GM12891 (cell line): ENCODE results near the gene PIM3.

ENCODE experiments used
- POLR2A ChIP-seq: IDR thresholded peaks from 2 replicates; pipeline ENCODE4 v1.6.1; 2011; ENCODE audit warnings: low read depth, low read length, control low read depth
- TAF1 ChIP-seq: IDR thresholded peaks from 2 replicates; pipeline ENCODE4 v1.6.1; 2011; ENCODE audit warnings: low read depth, low read length, control low read depth

DNA sequence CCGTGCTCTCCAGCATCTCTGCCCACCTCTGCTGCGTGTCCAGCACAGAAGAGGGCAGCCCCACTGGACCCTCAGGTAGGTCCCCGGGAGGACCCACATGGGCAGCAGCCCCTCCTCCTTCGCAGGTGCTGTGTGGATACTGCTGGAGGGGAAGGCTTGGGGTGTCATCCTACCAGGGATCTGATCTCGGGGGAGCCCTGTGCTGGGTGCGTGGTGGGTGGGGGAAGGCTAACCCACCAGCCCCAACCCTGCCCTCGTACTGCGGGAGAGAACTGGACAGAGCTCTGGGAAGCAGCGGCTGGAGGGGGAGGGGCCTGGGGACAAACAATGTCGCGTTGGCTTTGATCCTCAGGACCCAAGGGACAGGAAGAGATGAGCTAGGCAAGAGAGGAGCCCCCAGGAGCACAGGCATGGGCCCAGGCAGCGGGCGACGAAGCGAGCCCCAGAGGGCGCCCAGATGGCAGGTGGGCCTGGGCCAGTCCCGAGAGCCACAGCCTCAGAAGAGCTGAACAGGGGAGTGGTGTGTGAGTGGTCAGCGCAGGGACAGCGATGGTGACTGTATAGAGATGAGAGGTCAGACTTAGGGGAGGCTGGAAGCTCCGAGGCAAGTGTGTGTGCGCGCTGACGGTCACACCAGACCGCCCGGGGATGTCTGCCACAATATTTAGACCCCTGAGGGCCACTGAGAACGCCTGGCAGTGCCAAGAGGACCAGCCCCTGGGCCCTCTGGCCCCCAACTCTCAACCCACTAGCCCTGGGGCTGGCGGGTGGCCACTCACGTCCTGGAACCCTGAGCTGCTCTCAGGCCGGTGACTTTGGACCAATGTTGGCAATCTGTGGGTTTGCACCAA lies 1.4 kb upstream of the PIM3 start:
- TF ChIP-seq TAF1 (no peak), POLR2A (no peak)
